ENCODE results near the gene TRPC4. TPM values are rescaled to one million over a fixed set of nuclear protein-coding genes. Genes with fewer than 3 reads are reported as not detected.

The TRPC4 gene
- total RNA-seq, 2 experiments from 2014 or later: not detected

DNA sequence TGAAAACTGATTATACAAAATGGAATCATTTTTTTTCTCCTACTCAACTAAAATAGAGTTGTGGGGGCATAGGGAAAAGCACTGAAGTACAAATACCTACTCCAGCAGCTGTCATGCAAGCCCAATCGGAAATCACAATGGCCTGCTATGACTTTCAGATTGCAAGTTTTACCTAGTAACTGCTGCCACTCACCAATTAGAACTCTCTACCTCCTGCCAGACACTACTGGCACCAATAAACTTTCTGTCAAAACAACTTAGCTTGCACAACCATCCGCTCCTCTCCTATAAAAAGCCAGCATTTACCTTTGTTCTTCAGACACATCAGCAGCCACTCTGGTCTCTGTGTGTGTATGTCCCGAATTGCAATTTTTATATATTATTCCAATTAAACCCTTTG, 9.3 kb upstream of the TRPC4 start:
- DNase-seq (ENCODE audit: low spot score): no peak
- ChIA-PET POLR2A (interaction anchor here (0.9 to 2.1 kb wide), 3 partner anchors 10 to 13 kb away, joined by 3 to 5 read pairs (median 4); no protein-coding TSS in a partner anchor), CTCF (ENCODE audit: unreplicated experiment) (no interaction called here)
- Histone ChIP-seq H3K9me2 (ENCODE audit: insufficient read depth, low read length) (no peaks in the 10 kb centered on the region), H3K27ac (ENCODE audit: low read depth, low read length, poor library complexity, severe bottlenecking) (no peak overlapping the region), H4K20me1 (ENCODE audit: insufficient read depth, low read length) (no peaks in the 10 kb centered on the region), H3K4me3 (ENCODE audit: low read depth, low read length, poor library complexity, severe bottlenecking) (no peak overlapping the region), H3K79me2 (ENCODE audit: insufficient read depth, low read depth, low read length) (no peaks in the 10 kb centered on the region), H3K4me1 (ENCODE audit: insufficient read depth, low read length, poor library complexity, severe bottlenecking) (no peaks in the 10 kb centered on the region), H3K36me3 (ENCODE audit: insufficient read depth, low read length) (no peaks in the 10 kb centered on the region), H3K9me3 (ENCODE audit: low read length) (no peaks in the 10 kb centered on the region), H2AFZ (ENCODE audit: low read length) (no peak overlapping the region), H3K4me2 (ENCODE audit: low read length) (no peak overlapping the region)
- BruUV-seq (replicated peaks): no TSS peak
- intact Hi-C loops (cut with micrococcal nuclease; ENCODE audit: unreplicated experiment): no loop called here
- TF ChIP-seq, protein P1, sequence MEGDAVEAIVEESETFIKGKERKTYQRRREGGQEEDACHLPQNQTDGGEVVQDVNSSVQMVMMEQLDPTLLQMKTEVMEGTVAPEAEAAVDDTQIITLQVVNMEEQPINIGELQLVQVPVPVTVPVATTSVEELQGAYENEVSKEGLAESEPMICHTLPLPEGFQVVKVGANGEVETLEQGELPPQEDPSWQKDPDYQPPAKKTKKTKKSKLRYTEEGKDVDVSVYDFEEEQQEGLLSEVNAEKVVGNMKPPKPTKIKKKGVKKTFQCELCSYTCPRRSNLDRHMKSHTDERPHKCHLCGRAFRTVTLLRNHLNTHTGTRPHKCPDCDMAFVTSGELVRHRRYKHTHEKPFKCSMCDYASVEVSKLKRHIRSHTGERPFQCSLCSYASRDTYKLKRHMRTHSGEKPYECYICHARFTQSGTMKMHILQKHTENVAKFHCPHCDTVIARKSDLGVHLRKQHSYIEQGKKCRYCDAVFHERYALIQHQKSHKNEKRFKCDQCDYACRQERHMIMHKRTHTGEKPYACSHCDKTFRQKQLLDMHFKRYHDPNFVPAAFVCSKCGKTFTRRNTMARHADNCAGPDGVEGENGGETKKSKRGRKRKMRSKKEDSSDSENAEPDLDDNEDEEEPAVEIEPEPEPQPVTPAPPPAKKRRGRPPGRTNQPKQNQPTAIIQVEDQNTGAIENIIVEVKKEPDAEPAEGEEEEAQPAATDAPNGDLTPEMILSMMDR (conservative IDR thresholded peaks at IDR 0.05; ENCODE audit: low read length): no peak
- no peak for TF ChIP-seq EZH2phosphoT487 (IDR thresholded peaks at IDR 0.05; ENCODE audit: borderline replicate concordance, low read depth, low read length)

DNA sequence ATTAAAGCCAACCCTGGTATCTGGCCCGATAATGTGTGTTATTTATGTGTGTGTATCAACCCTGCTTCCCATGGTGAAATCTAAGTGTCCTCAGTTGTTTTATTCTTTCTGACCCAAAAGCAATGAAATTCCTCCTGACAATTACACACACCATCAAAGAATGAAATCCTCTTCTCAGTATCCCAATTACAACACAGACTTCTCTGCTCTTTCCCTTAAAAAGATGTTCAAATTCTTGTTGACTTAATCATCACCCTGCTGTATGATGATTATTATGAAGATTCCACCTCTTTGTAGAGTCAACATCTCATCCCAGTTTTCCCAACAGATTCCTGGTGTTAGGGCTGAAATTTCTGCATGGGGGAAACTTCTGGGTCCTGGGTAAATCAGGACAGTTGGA, 8.9 kb upstream of the TRPC4 start:
- Histone ChIP-seq H3K79me2 (ENCODE audit: insufficient read depth, low read depth, low read length) (no peaks in the 10 kb centered on the region), H3K27ac (ENCODE audit: low read depth, low read length, poor library complexity, severe bottlenecking) (no peak overlapping the region), H3K9me2 (ENCODE audit: insufficient read depth, low read length) (no peaks in the 10 kb centered on the region), H3K9me3 (ENCODE audit: low read length) (no peaks in the 10 kb centered on the region), H3K4me2 (ENCODE audit: low read length) (no peak overlapping the region), H3K4me3 (ENCODE audit: low read depth, low read length, poor library complexity, severe bottlenecking) (no peak overlapping the region), H3K36me3 (ENCODE audit: insufficient read depth, low read length) (no peaks in the 10 kb centered on the region), H3K4me1 (ENCODE audit: insufficient read depth, low read length, poor library complexity, severe bottlenecking) (no peaks in the 10 kb centered on the region), H2AFZ (ENCODE audit: low read length) (no peak overlapping the region), H4K20me1 (ENCODE audit: insufficient read depth, low read length) (no peaks in the 10 kb centered on the region)
- BruUV-seq (replicated peaks): no TSS peak
- DNase-seq (ENCODE audit: low spot score): no peak
- TF ChIP-seq, protein P1 (conservative IDR thresholded peaks at IDR 0.05; ENCODE audit: low read length): no peak
- no peak for TF ChIP-seq EZH2phosphoT487 (IDR thresholded peaks at IDR 0.05; ENCODE audit: borderline replicate concordance, low read depth, low read length)
- ChIA-PET CTCF (ENCODE audit: unreplicated experiment) (no interaction called here), POLR2A (interaction anchor here (0.7 to 2.1 kb wide), 6 partner anchors 8 to 137 kb away, joined by 3 to 5 read pairs (median 4); no protein-coding TSS in a partner anchor)
- intact Hi-C loops (cut with micrococcal nuclease; ENCODE audit: unreplicated experiment): no loop called here

DNA sequence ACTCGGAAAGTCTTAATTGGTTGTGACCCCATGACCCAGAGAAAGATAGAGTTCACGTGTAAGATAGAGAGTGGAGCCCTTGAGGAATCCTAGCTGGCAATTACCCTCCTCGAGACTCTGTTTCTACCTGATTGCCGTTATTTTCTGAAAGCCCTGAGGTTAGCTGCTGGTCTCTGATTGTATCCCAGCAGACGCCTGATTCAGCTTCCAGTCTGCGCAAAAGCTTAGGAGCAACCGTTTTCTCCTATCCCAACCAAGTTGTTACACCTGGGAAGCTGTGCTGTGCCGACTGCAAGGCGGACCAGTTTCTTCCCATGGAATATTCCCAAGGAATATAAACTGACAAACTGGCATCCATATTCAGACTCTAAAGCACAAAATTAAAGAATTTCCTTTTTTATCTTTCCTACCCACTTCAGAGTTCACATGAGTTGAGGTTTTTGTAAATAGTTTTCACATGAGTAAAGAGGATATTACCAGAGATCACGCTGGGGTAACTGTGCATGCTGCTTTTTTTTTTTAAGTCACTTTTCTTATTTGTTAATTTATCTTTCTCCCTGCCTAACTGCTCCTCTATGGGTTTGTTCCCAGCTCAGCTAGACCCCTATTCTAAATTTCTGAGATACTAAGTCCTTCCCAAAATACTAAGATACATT, 1.5 kb upstream of the TRPC4 start:
- no peaks in the 10 kb centered on the region for H3K9me2 ChIP-seq (ENCODE audit: insufficient read depth, low read length)
- no peak overlapping the region for H2AFZ ChIP-seq (ENCODE audit: low read length)
- intact Hi-C loops (cut with micrococcal nuclease; ENCODE audit: unreplicated experiment): no loop called here
- no peak overlapping the region for H3K4me2 ChIP-seq (ENCODE audit: low read length)
- no TSS peak for BruUV-seq (replicated peaks)
- no peaks in the 10 kb centered on the region for H3K36me3 ChIP-seq (ENCODE audit: insufficient read depth, low read length)
- H4K20me1 ChIP-seq (ENCODE audit: insufficient read depth, low read length): no peaks in the 10 kb centered on the region
- TF ChIP-seq, protein P1 (conservative IDR thresholded peaks at IDR 0.05; ENCODE audit: low read length): no peak
- TF ChIP-seq EZH2phosphoT487 (IDR thresholded peaks at IDR 0.05; ENCODE audit: borderline replicate concordance, low read depth, low read length): no peak
- CTCF ChIA-PET (ENCODE audit: unreplicated experiment): no interaction called here
- no peak for DNase-seq (ENCODE audit: low spot score)
- H3K79me2 ChIP-seq (ENCODE audit: insufficient read depth, low read depth, low read length): no peaks in the 10 kb centered on the region
- no peak overlapping the region for H3K27ac ChIP-seq (ENCODE audit: low read depth, low read length, poor library complexity, severe bottlenecking)
- no peaks in the 10 kb centered on the region for H3K4me1 ChIP-seq (ENCODE audit: insufficient read depth, low read length, poor library complexity, severe bottlenecking)
- no peak overlapping the region for H3K4me3 ChIP-seq (ENCODE audit: low read depth, low read length, poor library complexity, severe bottlenecking)
- POLR2A ChIA-PET: no interaction called here
- no peaks in the 10 kb centered on the region for H3K9me3 ChIP-seq (ENCODE audit: low read length)

Data from OCI-LY7 (cell line).